GM12878 (cell line): ENCODE results near the gene PRDM16. TPM values are rescaled to one million over a fixed set of nuclear protein-coding genes. Genes with fewer than 3 reads are reported as not detected.

Experiments
- ATAC-seq: fragments of 200-7000 bp; cut with Tn5 transposase; 3 replicates; pipeline ENCODE4 v1.9.1; 2020; ENCODE audit warnings: mild to moderate bottlenecking, moderate library complexity
- BruUV-seq: library from RNA; stranded (reverse); fragments of 400-500 nt; replicated peaks from 2 replicates; lab custom pipeline; 2021; lab: Mats Ljungman, UMichigan
- CTCF ChIA-PET: fragments of 300-600 bp; sonication (Branson Sonifier 250); formaldehyde crosslinking; extraction: SDS; loops from one replicate; lab custom pipeline; 2021; ENCODE audit warnings: inconsistent platforms; lab: Yijun Ruan, JAX
- POLR2A ChIA-PET: fragments of 350-600 bp; formaldehyde crosslinking; extraction: SDS; loops from one replicate; lab custom pipeline; 2021; ENCODE audit warnings: inconsistent platforms; lab: Charles Lee
- RAD21 ChIA-PET: fragments of 300-600 bp; sonication (Branson Sonifier 250); formaldehyde crosslinking; loops from one replicate; lab custom pipeline; 2023; ENCODE audit warnings: antibody characterized with exemption; ENCODE audit not compliant: unreplicated experiment; lab: Charles Lee
- SMC1A ChIA-PET: fragments of 300-600 bp; sonication (Branson Sonifier 250); formaldehyde crosslinking; loops from one replicate; lab custom pipeline; 2023; ENCODE audit not compliant: unreplicated experiment, uncharacterized antibody; lab: Charles Lee
- DNase-seq: peaks from one replicate; pipeline ENCODE4 v3.0.0-alpha.2; 2011; ENCODE audit warnings: low read depth, low spot score
- FAIRE-seq: peaks from 3 replicates; lab custom pipeline; 2011; peaks lifted over from hg19 to GRCh38; lab: Jason Lieb, UNC
- H2AFZ ChIP-seq: 2 replicates; pipeline ENCODE4 v1.6.0; 2011; ENCODE audit warnings: low read depth, low read length, control low read depth; ENCODE audit not compliant: control insufficient read depth
- H3K27ac ChIP-seq: 2 replicates; pipeline ENCODE4 v1.5.1; 2011; ENCODE audit warnings: control low read depth; ENCODE audit not compliant: control insufficient read depth, insufficient read depth
- H3K27me3 ChIP-seq, 2 experiments: replicated peaks in 1 of 2; 2 replicates each; pipeline versions ENCODE4 v1.6.0 to v1.6.1; 2011; ENCODE audit warnings: low read length in 1 of 2; ENCODE audit not compliant: control insufficient read depth in 2 of 2, insufficient read depth in 2 of 2
- H3K36me3 ChIP-seq, 2 experiments: 2 replicates each; pipeline ENCODE4 v1.5.1; 2011; ENCODE audit warnings: low read length in 1 of 2; ENCODE audit not compliant: control insufficient read depth in 2 of 2, insufficient read depth in 2 of 2
- H3K4me1 ChIP-seq: 2 replicates; pipeline ENCODE4 v1.6.1; 2011; ENCODE audit warnings: mild to moderate bottlenecking, low read length, moderate library complexity, mixed read lengths; ENCODE audit not compliant: control insufficient read depth, insufficient read depth
- H3K4me2 ChIP-seq: 2 replicates; pipeline ENCODE4 v1.6.0; 2011; ENCODE audit warnings: control low read depth; ENCODE audit not compliant: control insufficient read depth, insufficient read depth
- H3K4me3 ChIP-seq: fragments of 200-600 bp; sonication (generic); 2 replicates; pipeline ENCODE4 v1.5.1; 2016
- H3K79me2 ChIP-seq: 2 replicates; pipeline ENCODE4 v1.6.0; 2011; ENCODE audit warnings: low read length; ENCODE audit not compliant: control insufficient read depth, insufficient read depth
- H3K9ac ChIP-seq: 2 replicates; pipeline ENCODE4 v1.8.0; 2011; ENCODE audit warnings: low read length, control low read depth, mixed read lengths; ENCODE audit not compliant: control insufficient read depth, insufficient read depth
- H3K9me3 ChIP-seq: replicated peaks from 3 replicates; pipeline ENCODE4 v1.5.1; 2011; ENCODE audit warnings: mild to moderate bottlenecking, low read length; ENCODE audit not compliant: control insufficient read depth, insufficient read depth
- H4K20me1 ChIP-seq: 2 replicates; pipeline ENCODE4 v1.6.0; 2011; ENCODE audit not compliant: control insufficient read depth, insufficient read depth
- LARP7 ChIP-seq: fragments of 450-650 bp; IDR thresholded peaks from 2 replicates; pipeline ENCODE4 v1.6.1; 2017; ENCODE audit warnings: mild to moderate bottlenecking
- NBN ChIP-seq: fragments of 450-650 bp; IDR thresholded peaks from 2 replicates; pipeline ENCODE4 v1.6.1; 2016
- NFIC ChIP-seq: IDR thresholded peaks from 2 replicates; pipeline ENCODE4 v1.6.1; 2012; ENCODE audit warnings: low read depth, mild to moderate bottlenecking, inconsistent platforms, low read length, moderate library complexity
- NFYB ChIP-seq: IDR thresholded peaks from 2 replicates; pipeline ENCODE4 v1.6.1; 2011; ENCODE audit warnings: low read depth, mild to moderate bottlenecking, low read length, improper control_type of control experiment, moderate library complexity; ENCODE audit not compliant: insufficient read depth
- POLR2AphosphoS5 ChIP-seq: IDR thresholded peaks from 2 replicates; pipeline ENCODE4 v1.6.1; 2011; ENCODE audit warnings: mild to moderate bottlenecking, low read length, inconsistent platforms
- RELA ChIP-seq: fragments of 450-650 bp; IDR thresholded peaks from 2 replicates; pipeline ENCODE4 v1.8.0; 2014; ENCODE audit warnings: borderline replicate concordance; ENCODE audit not compliant: partially characterized antibody
- STAT1 ChIP-seq: fragments of 450-650 bp; conservative IDR thresholded peaks from 2 replicates; pipeline ENCODE4 v1.6.1; 2014; ENCODE audit warnings: antibody characterized with exemption, mild to moderate bottlenecking
- STAT3 ChIP-seq: IDR thresholded peaks from 2 replicates; pipeline ENCODE4 v1.6.1; 2011; ENCODE audit warnings: low read depth, low read length, improper control_type of control experiment
- TBL1XR1 ChIP-seq: IDR thresholded peaks from 2 replicates; pipeline ENCODE4 v1.6.1; 2012; ENCODE audit warnings: low read depth, low read length, improper control_type of control experiment
- ZZZ3 ChIP-seq: IDR thresholded peaks from 2 replicates; pipeline ENCODE4 v1.6.1; 2011; ENCODE audit warnings: low read depth; ENCODE audit not compliant: control insufficient read depth, insufficient read length
- WGBS: methylation state at CpG from one replicate; pipeline ENCODE4 v1.1.6; 2016; ENCODE audit warnings: low lambda C conversion rate; ENCODE audit not compliant: insufficient replicate concordance, insufficient coverage; ENCODE audit errors: missing lambda C conversion rate; 5-methylcytosine and 5-hydroxymethylcytosine counted together
- in situ Hi-C: fragments of 300-500 bp; cut with MboI; formaldehyde crosslinking; loops from 9 replicates; pipeline ENCODE4 v1.14.3; 2018; ENCODE audit warnings: mixed read lengths
- intact Hi-C: fragments of 100-400 bp; cut with micrococcal nuclease; formaldehyde crosslinking; loops from one replicate; pipeline ENCODE4 v1.14.2; 2022; ENCODE audit not compliant: unreplicated experiment
- polyA plus RNA-seq, 11 experiments: library from polyadenylated mRNA; depleted of rRNA in 4 of 11; unstranded in 6 of 11; stranded (reverse) in 5 of 11; fragments of >200 nt; fragmentation: Nextera tagmentation in 4 of 11; fragmentation: Illumina TruSeq in 1 of 11; extraction: Ambion mirVana in 4 of 11; extraction: Trizol in 1 of 11; gene quantifications; 1 replicate in 1 of 11; 2 replicates in 10 of 11; pipeline versions ENCODE4 v1.2.1 to v1.2.3, GENCODE V29; 2011 to 2016; ENCODE audit warnings: inconsistent platforms in 2 of 11, missing spikeins in 2 of 11, low read depth in 1 of 11
- total RNA-seq, 4 experiments: library from RNA; depleted of rRNA in 3 of 4; stranded (reverse); fragments of >200 nt in 3 of 4; fragmentation: Illumina TruSeq in 1 of 4; extraction: Trizol in 1 of 4; gene quantifications; 2 replicates each; pipeline versions ENCODE4 v1.2.1 to v1.2.3, GENCODE V29; 2013 to 2021
- TF ChIP-seq, protein P1 (sequence below): fragments of 450-650 bp; IDR thresholded peaks from 2 replicates; pipeline ENCODE4 v1.6.1; 2016; ENCODE audit warnings: mild to moderate bottlenecking
- TF ChIP-seq, protein P2 (sequence below): IDR thresholded peaks from 2 replicates; pipeline ENCODE4 v1.6.1; 2012; ENCODE audit warnings: low read depth, low read length, improper control_type of control experiment

Gene PRDM16
- total and polyA plus RNA-seq, 10 of the 15 experiments (the other 5 are each of a cell fraction or from before 2014, with no cell fraction given) = 0.03 TPM; not detected in 9

GRCh38 chr1:3125546-3126368 is 56.8 kb downstream of the PRDM16 start:
- 66% methylated on average over 47 of the region's 47 CpGs for WGBS
- H3K9me3 ChIP-seq = no peaks in the 10 kb centered on the region
- no peaks in the 10 kb centered on the region for H4K20me1 ChIP-seq
- no TSS peak for BruUV-seq
- ChIA-PET CTCF (no interaction called here), POLR2A (no interaction called here), RAD21 (no interaction called here), SMC1A (no interaction called here)
- no peak for ATAC-seq
- no peaks in the 10 kb centered on the region for H3K27me3 ChIP-seq
- no peak for FAIRE-seq
- H3K27ac ChIP-seq = no peak overlapping the region
- no peak overlapping the region for H3K9ac ChIP-seq
- H3K4me2 ChIP-seq = no peak overlapping the region
- intact Hi-C loops = no loop called here
- DNase-seq = no peak
- H3K36me3 ChIP-seq = no peaks in the 10 kb centered on the region
- no peaks in the 10 kb centered on the region for H3K79me2 ChIP-seq
- no peak for TF ChIP-seq TBL1XR1
- TF ChIP-seq ZZZ3 = no peak
- TF ChIP-seq POLR2AphosphoS5 = no peak
- no peak for TF ChIP-seq NFIC
- TF ChIP-seq NBN = no peak
- TF ChIP-seq STAT1 = no peak
- no peak for TF ChIP-seq LARP7
- TF ChIP-seq, protein P1, sequence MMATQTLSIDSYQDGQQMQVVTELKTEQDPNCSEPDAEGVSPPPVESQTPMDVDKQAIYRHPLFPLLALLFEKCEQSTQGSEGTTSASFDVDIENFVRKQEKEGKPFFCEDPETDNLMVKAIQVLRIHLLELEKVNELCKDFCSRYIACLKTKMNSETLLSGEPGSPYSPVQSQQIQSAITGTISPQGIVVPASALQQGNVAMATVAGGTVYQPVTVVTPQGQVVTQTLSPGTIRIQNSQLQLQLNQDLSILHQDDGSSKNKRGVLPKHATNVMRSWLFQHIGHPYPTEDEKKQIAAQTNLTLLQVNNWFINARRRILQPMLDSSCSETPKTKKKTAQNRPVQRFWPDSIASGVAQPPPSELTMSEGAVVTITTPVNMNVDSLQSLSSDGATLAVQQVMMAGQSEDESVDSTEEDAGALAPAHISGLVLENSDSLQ = no peak
- no peak for TF ChIP-seq NFYB
- TF ChIP-seq STAT3 = no peak
- TF ChIP-seq, protein P2, sequence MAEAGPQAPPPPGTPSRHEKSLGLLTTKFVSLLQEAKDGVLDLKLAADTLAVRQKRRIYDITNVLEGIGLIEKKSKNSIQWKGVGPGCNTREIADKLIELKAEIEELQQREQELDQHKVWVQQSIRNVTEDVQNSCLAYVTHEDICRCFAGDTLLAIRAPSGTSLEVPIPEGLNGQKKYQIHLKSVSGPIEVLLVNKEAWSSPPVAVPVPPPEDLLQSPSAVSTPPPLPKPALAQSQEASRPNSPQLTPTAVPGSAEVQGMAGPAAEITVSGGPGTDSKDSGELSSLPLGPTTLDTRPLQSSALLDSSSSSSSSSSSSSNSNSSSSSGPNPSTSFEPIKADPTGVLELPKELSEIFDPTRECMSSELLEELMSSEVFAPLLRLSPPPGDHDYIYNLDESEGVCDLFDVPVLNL = no peak
- no peak for TF ChIP-seq RELA
- H3K4me3 ChIP-seq = no peak overlapping the region
- in situ Hi-C loops = no loop called here
- no peaks in the 10 kb centered on the region for H3K4me1 ChIP-seq
- no peak overlapping the region for H2AFZ ChIP-seq
